Osteocyte (in vitro differentiated cells): ENCODE measurements around the gene MCCD1. TPM values are rescaled to one million over a fixed set of nuclear protein-coding genes. Genes with fewer than 3 reads are reported as not detected.

Source experiments
- DNase-seq: peaks from one replicate; pipeline ENCODE4 v3.0.0; 2021; ENCODE audit warnings: mixed read lengths; ENCODE audit not compliant: unreplicated experiment; ENCODE audit errors: extremely low spot score
- H3K27ac Mint-ChIP-seq: one replicate; pipeline ENCODE4 v1.8.0; 2021; ENCODE audit warnings: mild to moderate bottlenecking, mixed read lengths; ENCODE audit not compliant: unreplicated experiment
- H3K27me3 Mint-ChIP-seq: one replicate; pipeline ENCODE4 v1.8.0; 2021; ENCODE audit warnings: mixed read lengths; ENCODE audit not compliant: unreplicated experiment
- H3K36me3 Mint-ChIP-seq: one replicate; pipeline ENCODE4 v1.8.0; 2021; ENCODE audit warnings: mixed read lengths; ENCODE audit not compliant: unreplicated experiment
- H3K4me1 Mint-ChIP-seq: one replicate; pipeline ENCODE4 v1.8.0; 2021; ENCODE audit warnings: mixed read lengths; ENCODE audit not compliant: unreplicated experiment
- H3K4me3 Mint-ChIP-seq: one replicate; pipeline ENCODE4 v1.8.0; 2021; ENCODE audit warnings: mild to moderate bottlenecking, moderate library complexity, mixed read lengths; ENCODE audit not compliant: unreplicated experiment
- H3K9me3 Mint-ChIP-seq: one replicate; pipeline ENCODE4 v1.8.0; 2021; ENCODE audit warnings: mixed read lengths; ENCODE audit not compliant: unreplicated experiment
- total RNA-seq: library from RNA; stranded (reverse); gene quantifications from 2 replicates; pipeline ENCODE4 v1.2.1, GENCODE V29; 2021
- TF ChIP-seq, protein P1 (sequence below): fragments of 200-600 bp; sonication (generic); IDR thresholded peaks from 2 replicates; pipeline ENCODE4 v1.5.0; 2021; ENCODE audit warnings: antibody characterized with exemption, mild to moderate bottlenecking, moderate library complexity

The MCCD1 gene
- total RNA-seq, 1 donor from 2014 or later, result not detected

DNA sequence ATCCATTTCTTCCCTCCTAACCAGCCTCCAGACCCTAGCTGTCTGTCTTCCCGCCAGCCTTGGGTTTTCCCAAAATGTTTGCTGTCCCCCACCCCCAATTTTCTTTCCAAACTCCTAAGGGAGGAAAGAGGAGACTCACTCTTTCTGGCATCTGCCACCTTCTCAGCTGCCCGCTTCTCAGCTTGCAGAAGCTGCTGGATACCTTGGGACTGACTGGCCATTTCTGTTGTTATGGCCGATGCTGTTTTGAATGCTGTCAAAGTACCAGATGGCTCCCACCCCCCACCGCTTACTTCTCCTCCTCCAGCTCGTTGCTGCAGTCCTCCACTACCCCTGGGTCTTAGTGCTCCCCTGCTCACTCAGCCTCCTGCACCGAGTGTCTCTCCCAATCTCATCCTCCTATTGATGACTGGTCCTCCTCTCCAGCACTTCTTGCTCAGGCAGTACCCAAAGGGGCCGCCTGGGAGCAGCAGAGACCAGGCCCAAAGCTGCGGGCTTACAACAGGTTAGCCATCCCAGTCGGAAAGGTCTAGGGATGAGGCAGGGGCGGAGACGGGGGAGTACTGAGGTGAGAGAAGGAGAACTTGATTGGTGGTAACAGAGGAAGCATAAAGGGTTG, 17.7 kb downstream of the MCCD1 start, which contains the start of gene ATP6V1G2:
TSS of gene ATP6V1G2 (minus strand) at position 270 of the 619 bp plus-strand sequence. CDS start at position 221, 49 bp downstream.
- Mint-ChIP-seq H3K36me3 (peaks cover 13% of the 10 kb centered on the region), H3K27ac (peak within 1 kb of the TSS; percentile 86), H3K27me3 (no peaks in the 10 kb centered on the region), H3K4me1 (peaks cover 47% of the 10 kb centered on the region), H3K9me3 (no peaks in the 10 kb centered on the region), H3K4me3 (peak within 1 kb of the TSS; percentile 86)
- TF ChIP-seq, protein P1, sequence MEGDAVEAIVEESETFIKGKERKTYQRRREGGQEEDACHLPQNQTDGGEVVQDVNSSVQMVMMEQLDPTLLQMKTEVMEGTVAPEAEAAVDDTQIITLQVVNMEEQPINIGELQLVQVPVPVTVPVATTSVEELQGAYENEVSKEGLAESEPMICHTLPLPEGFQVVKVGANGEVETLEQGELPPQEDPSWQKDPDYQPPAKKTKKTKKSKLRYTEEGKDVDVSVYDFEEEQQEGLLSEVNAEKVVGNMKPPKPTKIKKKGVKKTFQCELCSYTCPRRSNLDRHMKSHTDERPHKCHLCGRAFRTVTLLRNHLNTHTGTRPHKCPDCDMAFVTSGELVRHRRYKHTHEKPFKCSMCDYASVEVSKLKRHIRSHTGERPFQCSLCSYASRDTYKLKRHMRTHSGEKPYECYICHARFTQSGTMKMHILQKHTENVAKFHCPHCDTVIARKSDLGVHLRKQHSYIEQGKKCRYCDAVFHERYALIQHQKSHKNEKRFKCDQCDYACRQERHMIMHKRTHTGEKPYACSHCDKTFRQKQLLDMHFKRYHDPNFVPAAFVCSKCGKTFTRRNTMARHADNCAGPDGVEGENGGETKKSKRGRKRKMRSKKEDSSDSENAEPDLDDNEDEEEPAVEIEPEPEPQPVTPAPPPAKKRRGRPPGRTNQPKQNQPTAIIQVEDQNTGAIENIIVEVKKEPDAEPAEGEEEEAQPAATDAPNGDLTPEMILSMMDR, result peak; percentile 94
- peak; percentile 97 for DNase-seq

DNA sequence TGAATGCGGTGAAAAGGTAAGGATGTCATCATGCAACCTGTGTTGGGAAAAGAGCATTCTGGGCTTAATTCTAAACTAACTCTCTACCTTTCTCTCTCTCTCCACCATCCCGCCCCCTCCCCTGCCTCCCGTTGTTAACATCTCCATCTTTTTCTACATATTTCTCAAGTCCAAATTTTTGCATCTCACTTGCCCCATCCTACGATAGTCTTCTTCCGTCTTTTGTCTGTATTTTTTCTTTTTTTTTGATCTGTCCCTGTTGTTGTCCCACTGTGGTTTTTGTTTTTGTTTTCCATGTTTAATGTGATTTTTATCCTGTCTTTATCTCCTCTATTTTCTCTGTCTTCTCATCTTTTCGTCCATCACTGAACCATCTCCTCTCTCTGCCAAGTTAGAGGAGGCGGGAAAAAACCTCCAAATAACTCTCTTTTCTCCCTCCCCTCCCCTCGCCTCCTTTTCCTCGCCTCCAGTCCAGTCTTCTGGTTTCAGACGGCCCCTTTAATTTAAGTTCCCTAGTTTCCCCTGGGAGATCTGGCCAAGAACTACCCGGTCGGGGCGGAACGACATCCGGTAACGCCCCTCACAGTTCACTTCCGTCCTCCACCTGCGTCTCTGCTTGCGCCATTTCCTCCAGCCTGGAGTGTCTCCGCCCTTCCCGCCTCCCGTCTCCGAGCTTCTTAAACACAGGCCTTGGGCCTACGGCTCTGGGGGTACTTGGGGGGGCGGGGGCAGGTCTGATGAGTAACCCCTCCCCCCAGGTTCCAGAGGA, 18.4 kb downstream of the MCCD1 start, which contains the start of gene NFKBIL1:
TSS of gene NFKBIL1 (plus strand) at position 651 of the 769 bp plus-strand sequence. CDS start at position 738, 87 bp downstream.
- Mint-ChIP-seq H3K4me3 (peak within 1 kb of the TSS; percentile 86), H3K4me1 (peaks cover 47% of the 10 kb centered on the region), H3K27ac (peak within 1 kb of the TSS; percentile 86), H3K9me3 (no peaks in the 10 kb centered on the region), H3K36me3 (peaks cover 14% of the 10 kb centered on the region), H3K27me3 (no peaks in the 10 kb centered on the region)
- TF ChIP-seq, protein P1, result no peak
- DNase-seq, result peak; percentile 96

DNA sequence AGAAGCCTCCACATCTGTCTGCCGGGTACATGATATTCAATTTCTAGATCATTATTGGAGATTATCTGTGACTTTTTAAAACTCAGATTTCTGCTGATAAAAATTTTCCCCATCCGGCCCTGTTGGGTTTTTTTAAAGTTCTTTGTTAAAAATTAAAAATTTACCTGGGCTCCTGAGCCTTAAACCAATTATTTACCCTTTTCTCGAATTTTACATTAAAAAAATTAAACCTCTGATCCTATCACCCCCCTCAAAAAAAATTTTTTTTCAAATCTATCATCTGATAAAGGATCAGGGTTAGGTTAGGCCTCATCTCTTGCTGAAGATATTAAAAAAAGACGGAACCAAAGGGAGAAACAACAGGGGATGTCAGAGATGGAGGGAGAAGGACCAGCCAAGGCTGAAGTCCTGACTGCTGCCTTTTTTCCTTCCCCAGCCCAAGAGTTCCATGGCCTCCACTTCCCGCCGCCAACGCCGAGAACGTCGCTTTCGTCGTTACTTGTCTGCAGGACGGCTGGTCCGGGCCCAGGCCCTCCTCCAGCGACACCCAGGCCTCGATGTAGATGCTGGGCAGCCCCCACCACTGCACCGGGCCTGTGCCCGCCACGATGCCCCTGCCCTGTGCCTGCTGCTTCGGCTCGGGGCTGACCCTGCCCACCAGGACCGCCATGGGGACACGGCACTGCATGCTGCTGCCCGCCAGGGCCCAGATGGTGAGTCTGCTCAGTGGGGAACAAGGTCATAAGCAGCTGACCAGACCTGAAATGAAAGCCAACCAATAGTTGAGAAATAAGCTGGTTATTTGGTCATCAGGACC, 19.2 kb downstream of the MCCD1 start:
- DNase-seq, result no peak
- H3K36me3 Mint-ChIP-seq, result peaks cover 15% of the 10 kb centered on the region

DNA sequence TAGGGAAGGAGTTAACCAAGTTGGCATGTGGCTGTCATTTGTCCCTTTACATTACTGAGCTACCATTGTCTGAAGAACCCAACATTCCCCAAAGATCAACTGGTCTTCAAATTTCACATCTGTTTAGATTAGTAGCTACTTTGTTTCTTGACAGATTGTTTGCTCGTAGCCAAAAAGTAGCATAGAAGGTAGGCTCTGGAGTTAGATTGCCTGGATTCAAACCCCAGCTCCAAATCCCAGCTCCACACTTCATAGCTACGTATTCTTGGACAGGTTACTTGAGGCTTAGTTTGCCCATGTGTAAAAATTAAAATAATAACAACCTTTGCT, 19.7 kb downstream of the MCCD1 start:
- no peak for DNase-seq
- Mint-ChIP-seq H3K27ac (peak overlapping the region; percentile 86), H3K9me3 (no peaks in the 10 kb centered on the region), H3K4me1 (peaks cover 40% of the 10 kb centered on the region), H3K27me3 (no peaks in the 10 kb centered on the region), H3K4me3 (peak overlapping the region; percentile 86), H3K36me3 (peaks cover 18% of the 10 kb centered on the region)
- TF ChIP-seq, protein P1, result no peak

More for the DNA sequence above, 19.2 kb downstream of the MCCD1 start:
- H3K4me3 Mint-ChIP-seq, result peak overlapping the region; percentile 86
- TF ChIP-seq, protein P1, result no peak
- H3K27me3 Mint-ChIP-seq, result no peaks in the 10 kb centered on the region
- peaks cover 40% of the 10 kb centered on the region for H3K4me1 Mint-ChIP-seq
- H3K9me3 Mint-ChIP-seq, result no peaks in the 10 kb centered on the region
- peak overlapping the region; percentile 86 for H3K27ac Mint-ChIP-seq
